ENCODE results near the gene GGT5. TPM values are rescaled to one million over a fixed set of nuclear protein-coding genes. Genes with fewer than 3 reads are reported as not detected.
"Not testable (repeated sequence)": the region's sequence is repeated elsewhere in the genome, so short reads cannot be mapped to it uniquely, and the experiment has no call there.

GGT5 gene, protein sequence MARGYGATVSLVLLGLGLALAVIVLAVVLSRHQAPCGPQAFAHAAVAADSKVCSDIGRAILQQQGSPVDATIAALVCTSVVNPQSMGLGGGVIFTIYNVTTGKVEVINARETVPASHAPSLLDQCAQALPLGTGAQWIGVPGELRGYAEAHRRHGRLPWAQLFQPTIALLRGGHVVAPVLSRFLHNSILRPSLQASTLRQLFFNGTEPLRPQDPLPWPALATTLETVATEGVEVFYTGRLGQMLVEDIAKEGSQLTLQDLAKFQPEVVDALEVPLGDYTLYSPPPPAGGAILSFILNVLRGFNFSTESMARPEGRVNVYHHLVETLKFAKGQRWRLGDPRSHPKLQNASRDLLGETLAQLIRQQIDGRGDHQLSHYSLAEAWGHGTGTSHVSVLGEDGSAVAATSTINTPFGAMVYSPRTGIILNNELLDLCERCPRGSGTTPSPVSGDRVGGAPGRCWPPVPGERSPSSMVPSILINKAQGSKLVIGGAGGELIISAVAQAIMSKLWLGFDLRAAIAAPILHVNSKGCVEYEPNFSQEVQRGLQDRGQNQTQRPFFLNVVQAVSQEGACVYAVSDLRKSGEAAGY
- 7.5 TPM for total RNA-seq (ENCODE audit: insufficient read depth, low replicate concordance)

- DNase-seq (ENCODE audit: low spot score): peak; percentile 33
Measured at GRCh38 chr22:24245030-24245431, at the start of gene GGT5. Gene GGT5, minus strand, starts transcription at chr22:24245082. Its CDS starts 357 bp downstream, at chr22:24244725.

- DNase-seq (ENCODE audit: low spot score): not testable (repeated sequence)
Measured at GRCh38 chr22:24292202-24292830, 47.4 kb upstream of the GGT5 start.

DNA sequence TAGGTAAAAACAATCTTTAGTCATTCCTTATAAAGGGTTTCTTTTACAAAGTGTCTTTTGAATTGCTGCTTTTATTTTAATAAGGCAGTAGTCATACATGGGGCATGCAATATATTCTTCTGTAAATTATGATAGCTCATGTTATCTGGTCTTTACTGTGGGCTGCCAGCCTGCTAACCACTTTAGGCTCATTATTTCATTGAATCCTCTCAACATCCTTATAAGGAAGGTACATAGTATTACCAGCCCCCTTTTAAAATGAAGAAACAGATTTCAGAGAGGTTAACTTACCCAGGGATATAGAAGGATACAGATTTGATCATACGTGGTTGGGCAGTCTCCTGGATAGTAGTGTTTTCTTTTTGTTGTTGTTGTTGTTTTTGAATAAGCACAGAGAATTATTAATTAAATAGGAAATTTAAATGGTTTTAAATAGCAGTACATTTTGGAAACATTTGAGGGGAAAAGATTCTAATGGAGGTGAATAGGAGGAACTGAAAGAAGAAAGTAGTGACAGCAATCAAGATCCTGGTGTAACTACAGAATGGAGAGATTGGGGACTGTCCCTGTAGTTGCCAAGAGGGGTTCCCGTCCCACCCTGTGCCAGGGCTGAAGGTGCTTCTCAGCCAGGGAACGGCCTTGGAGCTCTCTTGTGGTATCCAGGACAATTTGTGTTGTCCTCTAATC lies 46.8 kb upstream of the GGT5 start:
- DNase-seq (ENCODE audit: low spot score): no peak

GRCh38 chr22:24290459-24290858 lies 45.6 kb upstream of the GGT5 start:
- no peak for DNase-seq (ENCODE audit: low spot score)

DNA sequence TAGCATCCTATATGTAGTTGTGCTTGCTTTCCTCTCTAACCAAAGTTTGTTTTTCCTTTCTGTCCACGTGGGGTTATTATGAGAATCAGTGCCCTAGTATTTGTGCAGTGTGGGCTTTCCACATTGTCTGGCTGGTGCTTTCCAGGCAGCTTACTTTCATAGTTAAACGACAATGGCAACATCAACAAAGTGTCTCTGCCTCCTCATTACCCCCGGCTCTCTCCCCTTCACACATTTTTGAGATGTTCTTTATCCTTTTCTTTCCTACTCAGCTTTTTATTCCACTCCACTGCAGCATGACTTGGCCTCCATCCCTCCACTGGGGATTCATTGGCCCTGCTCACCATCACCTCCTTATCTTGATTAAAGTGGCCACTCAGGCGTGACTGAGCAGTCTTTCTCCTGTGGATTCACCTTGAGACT lies 44.9 kb upstream of the GGT5 start:
- DNase-seq (ENCODE audit: low spot score): no peak

GRCh38 chr22:24289114-24289513 lies 44.2 kb upstream of the GGT5 start:
- peak; percentile 82 for DNase-seq (ENCODE audit: low spot score)

DNA sequence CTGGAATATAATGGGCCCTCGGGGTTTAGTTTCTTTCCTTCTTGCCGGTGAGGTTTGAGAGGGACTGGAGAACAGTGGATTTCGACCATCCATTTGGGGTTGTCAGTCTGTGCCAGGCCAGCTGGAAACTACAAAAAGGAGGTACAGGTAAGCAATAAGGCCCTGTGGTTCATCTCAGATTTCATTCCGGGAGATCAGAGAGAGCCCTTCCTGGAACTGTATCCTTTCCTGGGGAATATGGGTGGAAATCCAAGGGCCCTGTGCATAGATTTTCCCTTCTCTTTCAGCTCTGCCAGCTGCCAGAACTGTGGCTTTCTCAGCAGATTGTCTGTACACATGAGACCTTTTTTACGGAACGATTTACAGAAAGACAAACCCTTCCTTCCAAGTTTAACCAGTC lies 42.9 kb upstream of the GGT5 start:
- DNase-seq (ENCODE audit: low spot score): not testable (repeated sequence)

DNA sequence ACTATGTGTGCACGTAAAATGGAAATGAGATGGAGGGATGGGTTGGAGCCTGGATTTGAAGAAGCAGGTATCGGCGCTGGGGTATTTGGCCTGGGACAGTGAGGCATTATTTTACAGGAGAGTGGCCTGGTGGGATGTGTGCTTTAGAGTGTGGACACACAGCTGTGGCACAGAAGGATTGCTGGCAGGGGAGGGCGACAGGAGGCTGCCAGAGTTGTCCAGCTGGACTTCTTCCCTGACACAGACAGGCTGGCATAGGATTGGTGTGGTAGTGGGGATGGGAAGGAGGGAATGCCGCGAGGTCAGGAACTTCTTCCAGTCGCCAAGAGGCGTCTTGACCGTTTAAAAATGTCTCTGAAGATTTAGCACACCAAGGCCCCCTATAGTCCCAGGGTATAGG lies 42.3 kb upstream of the GGT5 start:
- not testable (repeated sequence) for DNase-seq (ENCODE audit: low spot score)

- DNase-seq (ENCODE audit: low spot score): no peak
Measured at GRCh38 chr22:24285245-24285644, 40.4 kb upstream of the GGT5 start.

GRCh38 chr22:24284747-24285203 lies 39.9 kb upstream of the GGT5 start:
- DNase-seq (ENCODE audit: low spot score): no peak

- no peak for DNase-seq (ENCODE audit: low spot score)
Measured at GRCh38 chr22:24282401-24282800, 37.5 kb upstream of the GGT5 start.

DNA sequence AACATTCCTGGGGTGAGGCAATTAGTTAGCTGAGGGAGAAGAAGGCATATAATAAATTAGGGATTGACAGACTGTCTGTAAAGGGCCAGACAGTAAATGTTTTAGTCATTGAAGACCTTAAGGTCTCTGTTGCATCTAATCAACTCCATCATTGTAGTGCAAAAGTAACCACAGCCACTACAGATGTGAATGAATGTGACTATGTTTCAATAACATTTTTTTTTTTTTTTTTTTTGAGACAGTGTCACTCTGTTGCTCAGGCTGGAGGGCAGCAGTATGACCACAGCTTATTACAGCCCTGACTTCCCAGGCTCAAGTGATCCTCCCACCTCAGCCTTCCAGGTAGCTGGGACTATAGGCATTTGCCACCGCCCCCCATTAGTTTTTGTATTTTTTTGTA lies 35.5 kb upstream of the GGT5 start:
- not testable (repeated sequence) for DNase-seq (ENCODE audit: low spot score)

GRCh38 chr22:24274696-24275405 lies 30.0 kb upstream of the GGT5 start:
- DNase-seq (ENCODE audit: low spot score): not testable (repeated sequence)

- DNase-seq (ENCODE audit: low spot score): not testable (repeated sequence)
Measured at GRCh38 chr22:24273906-24274305, 29.0 kb upstream of the GGT5 start.

GRCh38 chr22:24273031-24273430 lies 28.1 kb upstream of the GGT5 start:
- DNase-seq (ENCODE audit: low spot score): not testable (repeated sequence)

- no peak for DNase-seq (ENCODE audit: low spot score)
Measured at GRCh38 chr22:24271386-24271854, 26.5 kb upstream of the GGT5 start.

DNA sequence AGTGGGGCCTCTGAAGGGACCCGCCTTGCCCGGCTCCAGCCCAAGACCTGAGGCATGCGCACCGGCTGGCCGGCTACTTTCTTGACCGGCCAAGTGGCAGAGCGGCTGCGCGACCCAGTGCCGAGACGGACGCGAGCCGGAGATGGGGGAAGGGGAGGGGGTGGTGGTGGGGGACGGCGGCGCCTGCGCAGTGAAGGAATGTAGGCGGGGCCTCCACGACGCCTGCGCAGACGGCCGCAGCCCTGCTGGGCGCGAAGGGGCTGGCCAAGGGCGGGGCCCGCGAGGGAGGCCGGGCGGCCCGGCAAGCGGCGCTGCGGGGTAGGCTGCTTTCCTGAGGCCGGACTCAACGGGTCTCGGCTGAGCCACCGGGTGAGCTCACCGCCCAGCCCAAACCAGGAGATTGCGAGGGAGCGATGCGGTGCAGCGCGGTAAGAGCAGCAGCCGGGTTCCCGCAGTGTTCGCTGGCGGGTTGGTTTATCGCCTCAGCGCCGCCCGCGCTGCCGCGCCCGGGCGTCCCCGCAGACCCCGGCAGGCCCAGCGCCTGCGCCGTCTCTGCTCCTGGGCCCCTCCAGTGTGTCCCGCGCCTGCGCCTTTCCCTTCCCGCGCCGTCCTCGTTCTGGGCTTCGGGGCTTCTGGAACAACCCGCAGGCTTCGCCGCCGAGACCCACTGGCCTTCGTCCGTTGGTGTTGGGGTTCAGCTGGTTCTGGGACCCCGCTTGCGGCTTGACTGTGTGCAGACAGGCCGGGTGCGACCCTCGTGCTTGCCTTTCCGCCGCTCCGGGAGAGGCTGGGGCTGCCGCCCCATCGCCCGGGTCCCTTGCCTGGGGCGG lies 25.9 kb upstream of the GGT5 start, which contains the start of gene SPECC1L:
Gene SPECC1L (plus strand): TSS at position 276 of the 830 bp plus-strand sequence. CDS start 31,401 bp downstream, outside the sequence.
- peak; percentile 95 for DNase-seq (ENCODE audit: low spot score)

- DNase-seq (ENCODE audit: low spot score): not testable (repeated sequence)
Measured at GRCh38 chr22:24266495-24266894, 21.6 kb upstream of the GGT5 start.

GRCh38 chr22:24265734-24266133 lies 20.9 kb upstream of the GGT5 start:
- no peak for DNase-seq (ENCODE audit: low spot score)

- DNase-seq (ENCODE audit: low spot score): not testable (repeated sequence)
Measured at GRCh38 chr22:24264329-24264896, 19.5 kb upstream of the GGT5 start.
